ENCODE results near the gene BMS1.

Gene BMS1

GRCh38 chr10:42859256-42859655 lies 76.7 kb downstream of the BMS1 start:
- TF ChIP-seq TAF1 (IDR thresholded peaks at IDR 0.05; ENCODE audit: borderline replicate concordance, insufficient read depth, low read length) (no peak), POLR2AphosphoS5 (IDR thresholded peaks at IDR 0.05; ENCODE audit: low read depth, low read length) (no peak), REST (IDR thresholded peaks at IDR 0.05; ENCODE audit: insufficient read depth in 1 of 2, low read depth in 2 of 2, low read length in 2 of 2) (no peak), SIN3A (IDR thresholded peaks at IDR 0.05; ENCODE audit: borderline replicate concordance, insufficient read depth, low read length) (no peak), FOXP2 (optimal IDR thresholded peaks at IDR 0.05; ENCODE audit: borderline replicate concordance, extremely low read depth, extremely low read length, insufficient read depth) (no peak)

GRCh38 chr10:42864575-42864974 lies 82.0 kb downstream of the BMS1 start:
- TF ChIP-seq SIN3A (IDR thresholded peaks at IDR 0.05; ENCODE audit: borderline replicate concordance, insufficient read depth, low read length), result no peak
- no peak for TF ChIP-seq FOXP2 (optimal IDR thresholded peaks at IDR 0.05; ENCODE audit: borderline replicate concordance, extremely low read depth, extremely low read length, insufficient read depth)
- no peak for TF ChIP-seq POLR2AphosphoS5 (IDR thresholded peaks at IDR 0.05; ENCODE audit: low read depth, low read length)
- TF ChIP-seq REST (IDR thresholded peaks at IDR 0.05; ENCODE audit: insufficient read depth in 1 of 2, low read depth in 2 of 2, low read length in 2 of 2), result no peak
- TF ChIP-seq TAF1 (IDR thresholded peaks at IDR 0.05; ENCODE audit: borderline replicate concordance, insufficient read depth, low read length), result no peak

- TF ChIP-seq FOXP2 (optimal IDR thresholded peaks at IDR 0.05; ENCODE audit: borderline replicate concordance, extremely low read depth, extremely low read length, insufficient read depth) (no peak), REST (IDR thresholded peaks at IDR 0.05; ENCODE audit: insufficient read depth in 1 of 2, low read depth in 2 of 2, low read length in 2 of 2) (no peak), TAF1 (IDR thresholded peaks at IDR 0.05; ENCODE audit: borderline replicate concordance, insufficient read depth, low read length) (no peak), POLR2AphosphoS5 (IDR thresholded peaks at IDR 0.05; ENCODE audit: low read depth, low read length) (no peak), SIN3A (IDR thresholded peaks at IDR 0.05; ENCODE audit: borderline replicate concordance, insufficient read depth, low read length) (no peak)
Observed at GRCh38 chr10:42865716-42866114, 83.1 kb downstream of the BMS1 start.

- TF ChIP-seq FOXP2 (optimal IDR thresholded peaks at IDR 0.05; ENCODE audit: borderline replicate concordance, extremely low read depth, extremely low read length, insufficient read depth) (peak; percentile 23), SIN3A (IDR thresholded peaks at IDR 0.05; ENCODE audit: borderline replicate concordance, insufficient read depth, low read length) (no peak), POLR2AphosphoS5 (IDR thresholded peaks at IDR 0.05; ENCODE audit: low read depth, low read length) (no peak), TAF1 (IDR thresholded peaks at IDR 0.05; ENCODE audit: borderline replicate concordance, insufficient read depth, low read length) (no peak), REST (IDR thresholded peaks at IDR 0.05; ENCODE audit: insufficient read depth in 1 of 2, low read depth in 2 of 2, low read length in 2 of 2) (no peak)
Observed at GRCh38 chr10:42866115-42866995, 83.8 kb downstream of the BMS1 start.

Data from PFSK-1 (cell line).